ENCODE measurements around the gene PPDPF.

GRCh38 chr20:63498960-63499337 is 21.6 kb upstream of the PPDPF start, which contains the start of gene EEF1A2:
- no peak for TF ChIP-seq CTCF (conservative IDR thresholded peaks at IDR 0.05 in 1 of 2, IDR thresholded peaks at IDR 0.05 in 1 of 2; ENCODE audit: extremely low read depth in 1 of 2, insufficient read depth in 1 of 2, low read depth in 1 of 2, low read length in 2 of 2)
- TF ChIP-seq EZH2 (IDR thresholded peaks at IDR 0.05; ENCODE audit: borderline replicate concordance, low read length): no peak

Data from mammary epithelial cell (primary cell).